CD4-positive, alpha-beta T cell treated with Interferon alpha-2 for 1 hour (primary cell): ENCODE measurements around the gene NDC80.
A peak's percentile ranks its signal among the peaks of the same experiment; 100 is the strongest.
"Not testable (repeated sequence)": the region's sequence is repeated elsewhere in the genome, so short reads cannot be mapped to it uniquely, and the experiment has no call there.

Experiments
- DNase-seq, 2 donors: peaks; one replicate each; pipeline ENCODE4 v3.0.0-alpha.2; 2020 to 2022

NDC80 gene

GRCh38 chr18:2571200-2572170 lies at the start of gene NDC80, which contains the start of gene METTL4:
Gene NDC80, plus strand, starts transcription at chr18:2571557. Its CDS starts 1,429 bp downstream, at chr18:2572986.
Gene METTL4, minus strand, starts transcription at chr18:2571505. Its CDS starts 4,289 bp downstream, at chr18:2567216.
- DNase-seq, result peak; percentile 85 to 86

GRCh38 chr18:2522112-2522511 lies 49.2 kb upstream of the NDC80 start:
- DNase-seq, result no peak

- not testable (repeated sequence) for DNase-seq
These were observed 46.6 kb upstream of the NDC80 start for GRCh38 chr18:2524794-2525198.

GRCh38 chr18:2526329-2526728 lies 45.0 kb upstream of the NDC80 start:
- DNase-seq, result no peak

GRCh38 chr18:2529154-2529553 lies 42.2 kb upstream of the NDC80 start:
- no peak for DNase-seq

GRCh38 chr18:2531751-2532150 lies 39.6 kb upstream of the NDC80 start:
- no peak for DNase-seq

GRCh38 chr18:2532797-2533196 lies 38.6 kb upstream of the NDC80 start:
- no peak for DNase-seq

- no peak for DNase-seq
These were observed 36.5 kb upstream of the NDC80 start for GRCh38 chr18:2534906-2535305.

GRCh38 chr18:2535419-2535910 lies 35.9 kb upstream of the NDC80 start:
- DNase-seq, result no peak

- DNase-seq, result no peak
These were observed 35.3 kb upstream of the NDC80 start for GRCh38 chr18:2536063-2536462.

- no peak for DNase-seq
These were observed 34.9 kb upstream of the NDC80 start for GRCh38 chr18:2536493-2536892.

GRCh38 chr18:2537296-2537695 lies 34.1 kb upstream of the NDC80 start:
- DNase-seq, result no peak

GRCh38 chr18:2538236-2538635 lies 33.1 kb upstream of the NDC80 start:
- no peak for DNase-seq

GRCh38 chr18:2538844-2539243 lies 32.5 kb upstream of the NDC80 start:
- no peak for DNase-seq

GRCh38 chr18:2540575-2540974 lies 30.8 kb upstream of the NDC80 start:
- no peak for DNase-seq

- DNase-seq, result peak in 1 of 2 donors; percentile 55
These were observed 29.3 kb upstream of the NDC80 start for GRCh38 chr18:2541925-2542563.

- DNase-seq, result no peak
These were observed 26.2 kb upstream of the NDC80 start for GRCh38 chr18:2545155-2545554.

GRCh38 chr18:2547477-2548087 lies 23.8 kb upstream of the NDC80 start:
- DNase-seq, result peak in 1 of 2 donors; percentile 61

- DNase-seq, result no peak
These were observed 21.9 kb upstream of the NDC80 start for GRCh38 chr18:2549462-2549861.

- no peak for DNase-seq
These were observed 19.9 kb upstream of the NDC80 start for GRCh38 chr18:2551425-2551824.

- no peak for DNase-seq
These were observed 16.7 kb upstream of the NDC80 start for GRCh38 chr18:2554696-2555095.

GRCh38 chr18:2555895-2556294 lies 15.5 kb upstream of the NDC80 start:
- DNase-seq, result no peak

GRCh38 chr18:2557536-2557935 lies 13.8 kb upstream of the NDC80 start:
- no peak for DNase-seq
